K562 (cell line): ENCODE results near the gene SLC37A4. TPM values are rescaled to one million over a fixed set of nuclear protein-coding genes. Genes with fewer than 3 reads are reported as not detected.

Experiments used
- ATAC-seq: fragments of 200-7000 bp; cut with Tn5 transposase; 3 replicates; pipeline ENCODE4 v1.9.1; 2020; ENCODE audit warnings: moderate library complexity
- BruUV-seq: library from RNA; stranded (reverse); fragments of 400-500 nt; replicated peaks from 2 replicates; lab custom pipeline; 2021; lab: Mats Ljungman, UMichigan
- CTCF ChIA-PET: fragments of 300-600 bp; formaldehyde crosslinking; extraction: SDS; loops from one replicate; lab custom pipeline; 2021; ENCODE audit warnings: low intra/inter-chr PET ratio; lab: Yijun Ruan, JAX
- POLR2A ChIA-PET: fragments of 300-600, 350-650 bp; sonication (Branson Sonifier 250); formaldehyde crosslinking; extraction: SDS; loops from one replicate; lab custom pipeline; 2021; ENCODE audit warnings: antibody characterized with exemption, inconsistent platforms; lab: Yijun Ruan, JAX
- DNase-seq, 4 experiments: peaks; one replicate each; pipeline versions ENCODE4 v3.0.0 to v3.0.0-alpha.2; 2011 to 2018; ENCODE audit warnings: low spot score in 3 of 4, mixed read lengths in 3 of 4; ENCODE audit errors: extremely low read depth in 1 of 4
- FAIRE-seq: peaks from 2 replicates; lab custom pipeline; 2011; peaks lifted over from hg19 to GRCh38; lab: Jason Lieb, UNC
- H2AFZ ChIP-seq: 2 replicates; pipeline ENCODE4 v1.6.0; 2011; ENCODE audit warnings: low read depth, low read length, control low read depth, inconsistent platforms
- H3K27ac ChIP-seq: fragments of 200-600 bp; 3 replicates; pipeline ENCODE4 v1.8.0; 2011; ENCODE audit warnings: low read depth, mild to moderate bottlenecking, control low read depth, inconsistent platforms, low read length, moderate library complexity, mixed read lengths; ENCODE audit errors: extremely low read depth
- H3K27me3 ChIP-seq, 2 experiments: fragments of 300-600 bp in 1 of 2; 2 replicates in 1 of 2; 3 replicates in 1 of 2; pipeline versions ENCODE4 v1.6.0 to v1.8.0; 2011; ENCODE audit warnings: inconsistent platforms in 2 of 2, low read length in 2 of 2, mild to moderate bottlenecking in 1 of 2, mixed read lengths in 1 of 2, moderate library complexity in 1 of 2; ENCODE audit not compliant: control insufficient read depth in 2 of 2, insufficient read depth in 2 of 2
- H3K36me3 ChIP-seq: fragments of 300-600 bp; 3 replicates; pipeline ENCODE4 v1.8.0; 2011; ENCODE audit warnings: mild to moderate bottlenecking, low read length, inconsistent platforms; ENCODE audit not compliant: control insufficient read depth, insufficient read depth
- H3K4me1 ChIP-seq, 2 experiments: fragments of 200-600 bp in 1 of 2; replicated peaks in 1 of 2; 2 replicates in 1 of 2; 3 replicates in 1 of 2; pipeline versions ENCODE4 v1.5.1 to v1.8.0; 2011; ENCODE audit warnings: inconsistent platforms in 2 of 2, low read length in 2 of 2, mild to moderate bottlenecking in 1 of 2, mixed read lengths in 1 of 2, moderate library complexity in 1 of 2; ENCODE audit not compliant: control insufficient read depth in 2 of 2, insufficient read depth in 2 of 2
- H3K4me2 ChIP-seq: 2 replicates; pipeline ENCODE4 v1.6.1; 2011; ENCODE audit warnings: low read length, control low read depth, inconsistent platforms, mixed read lengths; ENCODE audit not compliant: insufficient read depth
- H3K4me3 ChIP-seq: fragments of 200-600 bp; sonication (generic), shearing (Covaris generic); 2 replicates; pipeline ENCODE4 v1.5.1; 2016; ENCODE audit warnings: control low read depth, inconsistent platforms
- H3K79me2 ChIP-seq: fragments of 200-600 bp; 3 replicates; pipeline ENCODE4 v1.8.0; 2011; ENCODE audit warnings: low read length, inconsistent platforms; ENCODE audit not compliant: control insufficient read depth, insufficient read depth
- H3K9ac ChIP-seq, 2 experiments: 2 replicates each; pipeline versions ENCODE4 v1.6.0 to v1.6.1; 2011; ENCODE audit warnings: low read depth in 2 of 2, low read length in 2 of 2, control low read depth in 1 of 2, inconsistent platforms in 1 of 2, mild to moderate bottlenecking in 1 of 2, mixed read lengths in 1 of 2; ENCODE audit not compliant: insufficient read depth in 1 of 2
- H3K9me1 ChIP-seq: one replicate; pipeline ENCODE4 v1.6.0; 2011; ENCODE audit warnings: inconsistent platforms, mild to moderate bottlenecking, low read length, moderate library complexity; ENCODE audit not compliant: control insufficient read depth, insufficient read depth
- H3K9me3 ChIP-seq: replicated peaks from 2 replicates; pipeline ENCODE4 v1.5.1; 2011; ENCODE audit warnings: low read depth, low read length, inconsistent platforms; ENCODE audit not compliant: control insufficient read depth, insufficient read depth
- H4K20me1 ChIP-seq: replicated peaks from 2 replicates; pipeline ENCODE4 v1.6.1; 2011; ENCODE audit warnings: low read length, inconsistent platforms, mixed read lengths; ENCODE audit not compliant: control insufficient read depth, insufficient read depth
- ATF1 ChIP-seq, 2 experiments: fragments of 450-650 bp in 1 of 2; IDR thresholded peaks; 2 replicates each; pipeline ENCODE4 v1.6.1; 2016; ENCODE audit warnings: missing compliant biosample characterization in 1 of 2, missing genetic modification characterization in 1 of 2
- BCOR ChIP-seq: fragments of 450-650 bp; IDR thresholded peaks from 2 replicates; pipeline ENCODE4 v1.6.1; 2016
- BDP1 ChIP-seq: IDR thresholded peaks from 3 replicates; pipeline ENCODE4 v1.6.1; 2011; ENCODE audit not compliant: insufficient read length, insufficient read depth
- CXXC5 ChIP-seq: fragments of 250-450 bp; sonication (Bioruptor Pico); IDR thresholded peaks from 2 replicates; pipeline ENCODE4 v1.8.0; 2022; ENCODE audit warnings: inconsistent platforms, mild to moderate bottlenecking, moderate library complexity
- DACH1 ChIP-seq: fragments of 450-650 bp; IDR thresholded peaks from 2 replicates; pipeline ENCODE4 v1.6.1; 2018; ENCODE audit not compliant: partially characterized antibody
- DMBX1 ChIP-seq: fragments of 250-450 bp; sonication (Bioruptor Pico); IDR thresholded peaks from 2 replicates; pipeline ENCODE4 v1.8.0; 2022; ENCODE audit warnings: inconsistent platforms, mild to moderate bottlenecking, moderate library complexity, borderline replicate concordance
- ELF2 ChIP-seq: fragments of 250-450 bp; sonication (Bioruptor Pico); IDR thresholded peaks from 2 replicates; pipeline ENCODE4 v1.5.0; 2021; ENCODE audit warnings: mild to moderate bottlenecking
- FOXJ2 ChIP-seq: fragments of 200-800 bp; sonication (Bioruptor generic); IDR thresholded peaks from 2 replicates; pipeline ENCODE4 v1.6.1; 2016; ENCODE audit warnings: missing genetic modification characterization, missing compliant biosample characterization
- HMG20B ChIP-seq: fragments of 250-450 bp; sonication (Bioruptor Pico); IDR thresholded peaks from 2 replicates; pipeline ENCODE4 v1.5.0; 2021; ENCODE audit warnings: mild to moderate bottlenecking
- KDM1A ChIP-seq, 2 experiments: fragments of 450-650 bp; IDR thresholded peaks; 2 replicates each; pipeline ENCODE4 v1.6.1; 2016; ENCODE audit warnings: mild to moderate bottlenecking in 2 of 2
- MAZ ChIP-seq, 2 experiments: fragments of 450-650 bp in 1 of 2; sonication (generic) in 1 of 2; formaldehyde crosslinking; IDR thresholded peaks in 1 of 2; conservative IDR thresholded peaks in 1 of 2; 2 replicates each; pipeline versions ENCODE4 v1.4.0 to v1.5.0; 2020; ENCODE audit warnings: mild to moderate bottlenecking in 1 of 2, missing genetic modification reagents in 1 of 2
- NFYB ChIP-seq: IDR thresholded peaks from 2 replicates; pipeline ENCODE4 v1.6.1; 2011; ENCODE audit warnings: mild to moderate bottlenecking, moderate library complexity; ENCODE audit not compliant: insufficient read length; ENCODE audit errors: extremely low read depth
- PHF21A ChIP-seq: fragments of 450-650 bp; IDR thresholded peaks from 2 replicates; pipeline ENCODE4 v1.6.1; 2017; ENCODE audit warnings: low read depth, borderline replicate concordance
- RAD21 ChIP-seq, 2 experiments: fragments of 250-450 bp in 1 of 2; fragments of 450-650 bp in 1 of 2; sonication (Bioruptor Pico) in 1 of 2; formaldehyde crosslinking in 1 of 2; IDR thresholded peaks in 1 of 2; conservative IDR thresholded peaks in 1 of 2; 2 replicates each; pipeline versions ENCODE4 v1.4.0 to v1.8.0; 2020 to 2022; ENCODE audit warnings: mild to moderate bottlenecking in 2 of 2, moderate library complexity in 1 of 2
- SMAD3 ChIP-seq: fragments of 450-650 bp; formaldehyde crosslinking; conservative IDR thresholded peaks from 2 replicates; pipeline ENCODE4 v1.4.0; 2020; ENCODE audit warnings: mild to moderate bottlenecking
- SMC3 ChIP-seq: conservative IDR thresholded peaks from 2 replicates; pipeline ENCODE4 v1.6.1; 2011; ENCODE audit warnings: low read depth, low read length, improper control_type of control experiment; ENCODE audit not compliant: insufficient read depth
- SPI1 ChIP-seq: IDR thresholded peaks from 2 replicates; pipeline ENCODE4 v1.6.1; 2011; ENCODE audit warnings: low read depth, low read length, control low read depth, borderline replicate concordance
- XRCC5 ChIP-seq: fragments of 200-400 bp; formaldehyde crosslinking; IDR thresholded peaks from 2 replicates; pipeline ENCODE4 v1.6.1; 2017; ENCODE audit warnings: low read depth, mild to moderate bottlenecking, low read length
- ZFP36 ChIP-seq: fragments of 150-350 bp; IDR thresholded peaks from 2 replicates; pipeline ENCODE4 v1.6.1; 2018; ENCODE audit warnings: low read length, low read depth; ENCODE audit not compliant: partially characterized antibody
- ZNF24 ChIP-seq: fragments of 450-650 bp; IDR thresholded peaks from 2 replicates; pipeline ENCODE4 v1.6.1; 2016
- ZNF347 ChIP-seq: fragments of 450-650 bp; formaldehyde crosslinking; IDR thresholded peaks from 2 replicates; pipeline ENCODE4 v1.4.0; 2020; ENCODE audit warnings: low read depth, mild to moderate bottlenecking, moderate library complexity
- ZNF561 ChIP-seq: fragments of 450-650 bp; formaldehyde crosslinking; conservative IDR thresholded peaks from 2 replicates; pipeline ENCODE4 v1.4.0; 2020; ENCODE audit warnings: mild to moderate bottlenecking, moderate library complexity
- ZNF766 ChIP-seq: fragments of 200-800 bp; sonication (Bioruptor generic); conservative IDR thresholded peaks from 2 replicates; pipeline ENCODE4 v1.6.1; 2016; ENCODE audit warnings: missing genetic modification characterization, missing compliant biosample characterization
- WGBS: fragments of 100-300 bp; shearing (Covaris generic); methylation state at CpG from one replicate; pipeline ENCODE4 v1.1.6; 2016; ENCODE audit warnings: low coverage, mixed read lengths; ENCODE audit not compliant: insufficient coverage; ENCODE audit errors: missing lambda C conversion rate; 5-methylcytosine and 5-hydroxymethylcytosine counted together
- in situ Hi-C: fragments of 300-500 bp; cut with MboI; formaldehyde crosslinking; loops from 4 replicates; pipeline ENCODE4 v1.15.0; 2018; ENCODE audit warnings: inconsistent platforms, mixed read lengths
- intact Hi-C: fragments of 100-400 bp; cut with micrococcal nuclease; formaldehyde crosslinking; loops from 2 replicates; pipeline ENCODE4 v1.14.2; 2022
- polyA plus RNA-seq, 8 experiments: library from polyadenylated mRNA; depleted of rRNA in 4 of 8; stranded (reverse) in 5 of 8; unstranded in 3 of 8; fragments of >200 nt; fragmentation: Nextera tagmentation in 2 of 8; fragmentation: Illumina TruSeq in 1 of 8; extraction: Ambion mirVana in 2 of 8; extraction: Trizol in 1 of 8; gene quantifications; 2 replicates each; pipeline versions ENCODE4 v1.2.1 to v1.2.3, GENCODE V29; 2011 to 2014; ENCODE audit warnings: inconsistent platforms in 1 of 8, missing spikeins in 1 of 8
- total RNA-seq, 7 experiments: library from RNA; depleted of rRNA in 6 of 7; stranded (reverse); fragments of >200 nt in 6 of 7; fragmentation: Illumina TruSeq in 2 of 7; extraction: Trizol in 2 of 7; gene quantifications; 2 replicates each; pipeline versions ENCODE4 v1.2.1 to v1.2.3, GENCODE V29; 2011 to 2021; ENCODE audit warnings: low replicate concordance in 1 of 7

SLC37A4 gene
- total and polyA plus RNA-seq, 9 of the 15 experiments (the other 6 are each of a cell fraction or from before 2014, with no cell fraction given) = 24.7 to 73.9 (median 40.7) TPM

DNA sequence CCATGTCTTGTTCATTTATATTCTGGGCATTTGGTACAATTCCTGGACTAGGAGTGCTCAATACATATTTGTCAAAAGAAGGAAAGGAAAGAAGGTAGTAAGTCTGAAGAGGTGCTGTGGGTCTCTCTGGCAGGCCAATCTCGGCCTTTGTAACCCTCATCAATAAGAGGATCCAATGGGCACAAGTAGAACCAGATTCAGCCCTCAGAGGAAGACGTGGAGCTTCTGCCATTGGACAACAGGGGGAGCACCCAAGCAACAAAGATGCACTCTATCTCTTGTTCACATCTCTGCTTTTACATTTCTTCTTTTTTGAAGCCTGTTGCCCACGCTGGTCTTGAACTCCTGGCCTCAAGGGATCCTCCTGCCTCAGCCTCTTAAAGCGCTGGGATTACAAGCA, 34.7 kb upstream of the SLC37A4 start:
- peak; percentile 71 for ATAC-seq
- H3K9me3 ChIP-seq = no peaks in the 10 kb centered on the region
- BruUV-seq = no TSS peak
- peaks cover 25% of the 10 kb centered on the region for H3K36me3 ChIP-seq
- peaks cover 54% of the 10 kb centered on the region for H3K79me2 ChIP-seq
- no peaks in the 10 kb centered on the region for H3K27me3 ChIP-seq
- in situ Hi-C loops (no loop called here), intact Hi-C loops (no loop called here)
- 11% methylated on average over 4 of the region's 4 CpGs for WGBS
- H2AFZ ChIP-seq = 0 out of 2 replicates have a peak overlapping the region, but pooled peaks have one; percentile 10
- H4K20me1 ChIP-seq = no peaks in the 10 kb centered on the region
- DNase-seq = peak; percentile 65 to 80 (median 70)
- no peak overlapping the region for H3K9ac ChIP-seq
- H3K4me2 ChIP-seq = peak overlapping the region; percentile 86; the same call in 1 of the 2 replicates
- no peak overlapping the region for H3K4me3 ChIP-seq
- no peak overlapping the region; the same call in 2 of the 3 replicates for H3K27ac ChIP-seq
- POLR2A ChIA-PET = interaction anchor here (0.9 to 4.0 kb wide), 4 partner anchors 9 to 428 kb away, joined by 3 to 68 read pairs (median 44); partner anchors contain the start of genes HMBS and HYOU1
- CTCF ChIA-PET = no interaction called here
- FAIRE-seq = peak; percentile 85
- H3K9me1 ChIP-seq = no peaks in the 10 kb centered on the region
- H3K4me1 ChIP-seq = peaks cover 16 to 24% of the 10 kb centered on the region in 2 experiments; a peak in 4 of 5 replicates
- TF ChIP-seq DMBX1 (CRISPR knock-in tag) (0 out of 2 replicates have a peak, but pooled peaks have one; percentile 50), SMC3 (peak; percentile 37; the same call in 1 of the 2 replicates), DACH1 (no peak), MAZ (CRISPR knock-in tag; conservative IDR thresholded peaks at IDR 0.05 in 1 of 2, IDR thresholded peaks at IDR 0.05 in 1 of 2) (0 out of 4 replicates have a peak, but pooled peaks of 1 of the 2 experiments have one; percentile 13), RAD21 (CRISPR knock-in tag; conservative IDR thresholded peaks at IDR 0.05 in 1 of 2, IDR thresholded peaks at IDR 0.05 in 1 of 2) (peak; percentile 57 to 77), ZNF24 (peak; percentile 76), BDP1 (no peak), XRCC5 (no peak), ELF2 (no peak), FOXJ2 (tag) (no peak), CXXC5 (CRISPR knock-in tag) (peak; percentile 13), KDM1A (IDR thresholded peaks at IDR 0.05) (peak in 1 of 2 experiments; percentile 63), HMG20B (CRISPR knock-in tag) (no peak), ATF1 (CRISPR knock-in tag; IDR thresholded peaks at IDR 0.05) (no peak), ATF1 (tag; IDR thresholded peaks at IDR 0.05) (peak; percentile 20; the same call in 1 of the 2 replicates), SMAD3 (0 out of 2 replicates have a peak, but pooled peaks have one; percentile 25), BCOR (peak; percentile 32; the same call in 1 of the 2 replicates), SPI1 (0 out of 2 replicates have a peak, but pooled peaks have one; percentile 15), ZNF347 (no peak), ZNF561 (CRISPR knock-in tag) (no peak), PHF21A (peak; percentile 96), NFYB (peak; percentile 6), ZFP36 (peak; percentile 57), ZNF766 (CRISPR knock-in tag) (0 out of 2 replicates have a peak, but pooled peaks have one; percentile 24)
